Fibroblast of upper back skin (primary cell): Measurements from ENCODE around the gene KRTAP2-4.
"Not testable (repeated sequence)": the region's sequence is repeated elsewhere in the genome, so short reads cannot be mapped to it uniquely, and the experiment has no call there.

Experiments used
- DNase-seq: peaks from one replicate; pipeline ENCODE4 v3.0.0-alpha.2; 2013

KRTAP2-4 gene

GRCh38 chr17:41069031-41069430 lies 3.4 kb upstream of the KRTAP2-4 start:
- DNase-seq: no peak

- DNase-seq: peak; percentile 81
Measured at GRCh38 chr17:41067281-41067680, 1.6 kb upstream of the KRTAP2-4 start.

DNA sequence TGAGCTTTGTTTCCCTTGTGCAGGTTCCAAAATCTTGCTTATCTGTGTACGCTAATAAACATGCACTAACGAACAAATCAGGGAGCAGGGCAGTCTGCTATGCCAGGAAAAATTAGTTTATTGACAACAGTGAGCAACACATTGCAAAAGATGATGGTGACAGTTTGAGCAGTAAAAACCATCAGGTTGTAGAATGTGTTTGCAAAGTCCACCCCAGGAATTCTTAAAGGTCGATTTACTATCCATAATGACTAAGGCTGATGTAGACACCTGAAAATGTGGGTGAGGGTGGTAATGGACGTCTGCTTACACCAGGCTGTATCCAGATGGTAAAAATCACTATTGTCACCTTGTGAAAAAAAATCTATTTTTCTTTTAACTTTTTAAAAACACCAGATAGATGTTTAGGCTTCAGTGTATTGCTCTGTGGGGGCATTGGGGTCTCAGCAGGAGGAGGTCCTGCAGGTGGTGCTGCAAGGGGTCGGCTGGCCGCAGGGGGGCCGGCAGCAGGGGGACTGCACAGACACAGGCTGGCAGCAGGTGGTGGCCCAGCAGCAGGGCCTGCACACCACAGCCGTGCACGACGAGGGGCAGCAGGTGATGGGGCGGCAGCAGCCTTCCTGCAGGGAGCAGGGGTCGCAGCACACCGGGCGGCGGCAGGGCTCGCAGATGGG lies 526 bp downstream of the KRTAP2-4 start:
- not testable (repeated sequence) for DNase-seq

DNA sequence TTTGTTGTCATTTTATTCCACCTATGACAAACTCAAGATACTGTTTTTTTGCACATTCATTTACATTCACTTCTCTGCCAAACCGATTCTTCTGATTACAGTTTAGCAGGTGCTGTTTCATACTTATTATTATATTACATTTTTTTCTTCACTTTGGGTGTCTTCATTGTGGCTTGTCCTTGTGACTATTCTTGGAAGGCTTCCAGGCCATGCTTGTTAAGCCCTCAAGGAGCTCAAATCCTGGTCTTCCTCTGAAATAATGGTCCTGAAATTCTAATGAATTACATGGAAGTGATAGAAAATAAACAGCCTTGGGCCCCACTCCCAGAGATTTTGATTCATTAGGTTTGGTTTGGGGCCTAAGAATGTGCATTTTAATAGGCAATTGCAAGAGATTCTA lies 1.4 kb downstream of the KRTAP2-4 start:
- DNase-seq: no peak

DNA sequence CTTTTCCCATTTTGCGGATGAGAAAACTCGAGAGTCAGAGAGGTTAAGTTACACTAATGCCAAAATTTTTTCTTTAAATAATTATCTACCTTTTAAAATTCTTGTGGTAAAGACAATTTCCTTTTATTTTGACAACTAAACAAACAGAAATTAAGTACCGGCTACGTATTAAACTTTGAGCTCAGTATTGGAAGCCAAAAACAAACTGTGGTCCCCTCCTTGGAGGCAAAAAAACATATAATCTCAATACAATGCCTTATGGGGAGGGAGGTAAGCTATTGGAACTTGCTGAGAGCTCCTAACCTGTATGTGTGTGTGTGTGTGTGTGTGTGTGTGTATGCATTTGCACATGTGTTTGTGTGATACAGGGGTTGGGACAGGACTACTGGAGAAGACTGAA lies 2.2 kb downstream of the KRTAP2-4 start:
- no peak for DNase-seq

DNA sequence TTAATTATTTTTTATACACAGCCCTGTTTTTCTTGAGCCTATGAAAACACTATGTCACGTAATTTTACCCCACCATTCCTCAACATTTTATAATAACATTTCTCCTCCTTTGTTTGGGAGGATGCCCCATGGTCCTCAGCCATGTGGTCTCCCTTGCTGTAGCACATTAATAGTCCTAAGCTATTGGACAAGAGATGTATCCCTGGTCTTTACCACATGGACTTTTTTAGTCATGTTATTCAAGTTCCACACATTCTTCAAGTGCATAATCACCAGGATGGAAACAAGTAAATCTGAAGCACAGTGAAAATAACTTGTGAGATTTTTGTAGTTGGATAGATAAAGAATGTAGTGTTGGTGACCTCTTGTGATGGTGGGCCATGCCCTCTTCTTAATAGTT lies 3.7 kb downstream of the KRTAP2-4 start:
- peak; percentile 98 for DNase-seq

GRCh38 chr17:41060052-41060604 lies 5.6 kb downstream of the KRTAP2-4 start, which contains the start of gene KRTAP2-3:
Gene KRTAP2-3 (minus strand): TSS chr17:41060114. CDS start chr17:41060050, 64 bp downstream.
- peak; percentile 97 for DNase-seq

GRCh38 chr17:41059276-41060051 lies 6.2 kb downstream of the KRTAP2-4 start:
- peak; percentile 93 for DNase-seq

- no peak for DNase-seq
Measured at GRCh38 chr17:41058741-41059140, 6.9 kb downstream of the KRTAP2-4 start.

GRCh38 chr17:41057547-41057946 lies 8.1 kb downstream of the KRTAP2-4 start:
- no peak for DNase-seq

- DNase-seq: not testable (repeated sequence)
Measured at GRCh38 chr17:41055130-41055529, 10.5 kb downstream of the KRTAP2-4 start, which contains the start of gene KRTAP2-2. Gene KRTAP2-2 (minus strand): TSS chr17:41055230. CDS start chr17:41055211, 19 bp downstream.

- not testable (repeated sequence) for DNase-seq
Measured at GRCh38 chr17:41054556-41054955, 11.1 kb downstream of the KRTAP2-4 start.

DNA sequence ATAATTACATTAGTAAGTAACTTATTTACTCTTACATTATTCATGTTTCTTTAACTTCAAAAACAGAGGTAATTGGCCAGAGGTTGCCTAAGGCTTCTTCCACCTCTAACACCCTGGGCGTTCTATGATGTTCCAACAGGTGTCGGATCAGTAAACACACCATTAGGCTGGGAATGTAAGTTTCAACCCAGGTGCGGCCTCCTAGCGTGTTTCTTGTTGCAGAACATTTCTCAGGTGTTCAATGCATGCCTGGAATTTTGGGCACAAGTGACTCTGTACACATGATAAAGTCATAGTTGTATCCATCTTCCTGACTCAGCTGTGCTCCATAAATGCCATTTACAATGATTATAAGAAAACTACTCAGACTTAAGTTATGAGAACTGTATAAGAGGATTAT lies 11.7 kb downstream of the KRTAP2-4 start:
- no peak for DNase-seq

- DNase-seq: peak; percentile 54
Measured at GRCh38 chr17:41052566-41052965, 13.1 kb downstream of the KRTAP2-4 start.

DNA sequence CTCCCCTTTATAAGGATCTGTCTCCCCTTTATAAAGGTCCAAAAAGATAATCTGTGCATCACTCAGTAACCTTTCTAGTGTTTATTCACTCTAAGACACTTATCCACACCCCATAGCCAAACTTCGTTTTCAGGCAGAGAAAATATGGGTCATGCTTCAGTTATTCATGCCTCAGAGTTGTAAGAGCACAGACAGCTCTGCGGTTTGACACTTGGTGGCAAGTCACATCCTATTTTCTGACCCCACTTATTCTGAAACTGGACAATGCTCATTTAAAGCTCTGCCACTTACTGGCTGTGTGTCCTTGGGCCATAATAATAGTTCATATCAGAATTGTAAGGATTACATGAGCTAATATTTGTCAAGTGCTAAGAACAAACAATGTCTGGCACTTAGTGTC lies 16.6 kb downstream of the KRTAP2-4 start:
- DNase-seq: peak; percentile 47

DNA sequence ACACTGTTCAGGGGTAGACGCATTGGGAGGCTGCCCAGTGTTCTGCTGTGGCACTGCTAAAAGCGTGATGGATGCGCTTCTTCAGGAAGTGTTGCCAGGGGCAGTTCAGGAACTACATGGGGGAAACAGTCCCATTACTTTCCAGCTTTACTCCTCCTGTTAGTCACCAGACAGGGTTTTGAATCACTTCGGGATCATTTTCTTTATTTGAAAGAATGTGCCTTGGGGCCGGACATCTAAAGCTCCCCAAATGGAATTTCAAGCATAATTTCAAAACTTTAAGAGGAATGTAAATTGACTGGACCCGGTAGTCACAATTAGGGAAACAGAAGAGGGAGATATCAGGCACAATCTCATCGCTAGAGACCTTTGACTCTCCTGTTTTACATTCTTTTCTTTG lies 17.2 kb downstream of the KRTAP2-4 start:
- DNase-seq: peak; percentile 72

DNA sequence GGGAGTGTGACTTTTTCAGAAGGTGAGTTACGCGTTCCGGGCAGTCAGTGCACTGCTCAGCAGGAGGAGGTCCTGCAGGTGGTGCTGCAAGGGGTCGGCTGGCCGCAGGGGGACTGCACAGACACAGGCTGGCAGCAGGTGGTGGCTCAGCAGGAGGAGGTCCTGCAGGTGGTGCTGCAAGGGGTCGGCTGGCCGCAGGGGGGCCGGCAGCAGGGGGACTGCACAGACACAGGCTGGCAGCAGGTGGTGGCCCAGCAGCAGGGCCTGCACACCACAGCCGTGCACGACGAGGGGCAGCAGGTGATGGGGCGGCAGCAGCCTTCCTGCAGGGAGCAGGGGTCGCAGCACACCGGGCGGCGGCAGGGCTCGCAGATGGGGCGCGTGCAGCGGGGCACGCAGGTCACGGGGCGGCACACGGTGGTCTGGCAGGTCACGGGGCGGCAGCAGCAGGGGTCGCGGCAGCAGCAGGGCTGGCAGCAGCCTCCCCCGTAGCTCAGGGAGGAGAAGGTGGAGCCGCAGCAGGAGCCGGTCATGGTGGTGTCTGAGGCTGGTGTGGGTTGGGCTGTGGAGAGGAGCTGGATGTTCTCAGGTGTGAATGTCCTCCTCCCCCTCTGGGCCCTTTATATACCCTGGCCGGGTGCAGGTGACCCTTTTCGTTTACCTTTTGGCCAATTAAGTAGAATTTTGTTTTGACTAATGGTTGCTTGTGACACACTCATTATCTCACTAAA lies 18.8 kb downstream of the KRTAP2-4 start, which contains the start of gene KRTAP2-1:
KRTAP2-1 (minus strand) TSS at position 582 of the 731 bp plus-strand sequence; CDS start at position 533, 49 bp downstream.
- not testable (repeated sequence) for DNase-seq

- no peak for DNase-seq
Measured at GRCh38 chr17:41042953-41043352, 22.7 kb downstream of the KRTAP2-4 start.

GRCh38 chr17:41040783-41041571 lies 24.7 kb downstream of the KRTAP2-4 start, which contains the start of gene KRTAP1-1:
Gene KRTAP1-1 (minus strand): TSS chr17:41041450. CDS start chr17:41041397, 53 bp downstream.
- DNase-seq: not testable (repeated sequence)

DNA sequence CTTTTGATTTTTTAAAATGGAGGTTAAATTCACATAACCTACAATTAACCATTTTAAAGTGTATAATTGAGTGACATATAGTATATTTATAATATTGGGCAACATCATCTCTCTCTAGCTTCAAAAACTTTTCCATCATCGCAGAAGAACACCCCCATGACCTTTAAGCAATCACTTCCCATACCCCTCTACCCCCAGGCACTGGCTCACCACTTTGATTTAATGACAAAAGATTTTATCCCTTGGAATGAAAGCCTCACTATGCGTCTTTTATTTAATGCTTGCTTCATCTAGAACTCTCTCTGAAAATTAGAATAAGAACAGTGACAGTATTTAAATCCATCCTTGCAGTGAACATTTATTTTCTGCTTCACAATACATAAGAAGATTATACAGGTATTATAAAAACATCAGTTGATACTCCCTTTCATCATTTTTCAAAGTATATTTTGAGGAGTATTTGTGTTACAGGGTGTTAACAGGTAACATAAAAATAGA lies 27.8 kb downstream of the KRTAP2-4 start:
- no peak for DNase-seq

DNA sequence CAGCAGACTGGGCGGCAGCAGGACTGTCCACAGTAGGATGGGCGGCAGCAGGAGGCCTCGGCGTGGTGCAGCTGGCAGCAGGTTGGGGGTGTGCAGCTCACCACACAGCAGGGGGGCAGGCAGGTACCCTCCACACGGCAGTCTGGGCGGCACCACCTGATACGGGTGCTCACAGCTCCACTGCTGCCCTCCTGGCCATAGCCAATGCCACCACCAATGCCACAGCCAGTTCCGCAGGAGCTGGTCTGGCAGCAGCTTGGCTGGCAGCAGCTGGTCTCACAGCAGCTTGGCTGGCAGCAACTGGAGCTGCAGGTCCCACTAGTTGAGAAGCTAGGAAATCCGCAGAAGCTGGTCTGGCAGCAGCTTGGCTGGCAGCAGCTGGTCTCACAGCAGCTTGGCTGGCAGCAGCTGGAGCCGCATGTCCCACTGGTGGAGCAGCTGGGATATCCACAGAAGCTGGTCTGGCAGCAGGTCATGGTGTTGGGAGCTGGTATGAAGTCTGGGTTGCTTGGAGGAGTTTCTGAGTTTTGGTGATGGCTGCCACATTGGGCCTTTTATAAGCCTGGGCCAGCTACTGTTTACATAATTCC lies 31.2 kb downstream of the KRTAP2-4 start, which contains the start of gene KRTAP1-3:
KRTAP1-3 (minus strand) TSS at position 529 of the 590 bp plus-strand sequence; CDS start at position 476, 53 bp downstream.
- DNase-seq: not testable (repeated sequence)
